ENCODE results near the gene DCUN1D5.

Gene DCUN1D5

GRCh38 chr11:103091801-103092524 is at the start of gene DCUN1D5:
DCUN1D5 (minus strand) TSS chr11:103092160; CDS start chr11:103091872, 288 bp downstream.
- DNase-seq, result peak; percentile 96

DNA sequence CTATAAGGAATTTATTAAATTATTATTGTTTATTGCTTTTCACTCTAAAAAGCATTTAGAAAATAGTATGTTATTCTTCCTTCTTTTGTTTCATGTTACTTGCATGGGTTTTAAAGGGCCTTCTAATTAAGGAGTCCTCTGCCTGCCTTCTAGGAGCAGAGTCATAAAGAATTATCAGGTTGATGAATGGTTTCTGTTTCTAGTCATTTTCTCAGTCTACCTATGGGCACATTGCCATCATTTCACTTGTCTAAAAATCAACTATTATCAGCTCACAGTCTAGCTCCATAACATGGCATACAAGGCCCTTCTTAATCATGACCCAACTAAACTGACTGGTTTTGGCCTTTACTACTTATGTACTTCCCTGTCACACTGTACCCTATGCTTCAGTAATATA is 33.5 kb upstream of the DCUN1D5 start:
- no peak for DNase-seq

GRCh38 chr11:103114836-103115235 is 22.9 kb upstream of the DCUN1D5 start:
- no peak for DNase-seq

- no peak for DNase-seq
Observed at GRCh38 chr11:103112364-103112763, 20.4 kb upstream of the DCUN1D5 start.

GRCh38 chr11:103111400-103111799 is 19.4 kb upstream of the DCUN1D5 start:
- DNase-seq, result no peak

- no peak for DNase-seq
Observed at GRCh38 chr11:103110391-103110790, 18.4 kb upstream of the DCUN1D5 start.

- no peak for DNase-seq
Observed at GRCh38 chr11:103109818-103110388, 17.9 kb upstream of the DCUN1D5 start.

GRCh38 chr11:103108933-103109817 is 17.2 kb upstream of the DCUN1D5 start, which contains the start of gene DYNC2H1:
DYNC2H1 (plus strand) TSS chr11:103109426; CDS start chr11:103109575, 149 bp downstream.
- DNase-seq, result peak; percentile 87 to 89

GRCh38 chr11:103097279-103097678 is 5.3 kb upstream of the DCUN1D5 start:
- DNase-seq, result no peak

GRCh38 chr11:103091064-103091800 is 728 bp downstream of the DCUN1D5 start:
- DNase-seq, result peak; percentile 50 to 59

DNA sequence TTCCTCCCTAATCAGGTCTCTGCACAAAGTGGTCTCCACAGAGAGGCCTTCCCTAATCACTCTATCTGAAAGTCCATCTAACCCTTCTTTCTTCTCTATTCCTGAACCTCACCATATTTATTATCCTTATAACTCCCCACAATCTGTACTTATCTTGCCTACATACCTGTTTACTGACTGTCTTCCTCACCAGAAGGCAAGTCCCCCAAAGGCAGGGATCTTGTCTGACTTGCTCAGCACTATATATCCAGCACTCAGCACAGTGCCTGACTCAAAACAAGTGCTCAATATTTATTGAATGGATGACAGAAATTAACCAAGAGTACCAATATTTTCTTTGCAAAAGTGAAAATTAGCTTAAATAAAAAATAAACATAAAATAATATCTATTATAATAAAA is 5.5 kb downstream of the DCUN1D5 start:
- no peak for DNase-seq

DNA sequence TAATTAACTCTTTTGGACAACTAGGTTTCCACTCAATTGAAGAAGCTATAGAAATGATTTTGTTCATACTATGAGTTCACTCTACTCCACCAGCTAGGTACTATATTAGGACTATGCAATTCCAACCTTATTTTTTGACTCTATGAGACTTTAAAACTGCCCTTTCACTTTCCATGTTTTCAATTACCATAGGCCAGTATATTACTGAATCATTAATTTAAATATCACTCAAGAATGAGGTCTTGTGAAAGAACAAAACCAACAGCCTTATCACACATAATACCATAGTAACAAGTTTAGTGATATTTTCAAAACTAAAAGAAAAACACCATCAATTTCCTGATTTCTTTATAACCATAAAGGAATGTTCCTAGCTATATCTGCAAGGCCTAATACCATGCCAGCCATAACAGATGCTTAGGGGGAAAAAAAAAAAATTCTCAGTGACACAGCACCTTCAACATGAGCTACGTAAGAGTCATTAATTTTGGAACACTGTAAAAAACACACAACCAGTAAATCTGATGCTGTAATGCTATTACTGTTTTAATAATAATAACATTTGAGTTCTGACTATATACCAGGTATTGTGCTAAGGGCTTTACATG is 6.1 kb downstream of the DCUN1D5 start:
- DNase-seq, result no peak

DNA sequence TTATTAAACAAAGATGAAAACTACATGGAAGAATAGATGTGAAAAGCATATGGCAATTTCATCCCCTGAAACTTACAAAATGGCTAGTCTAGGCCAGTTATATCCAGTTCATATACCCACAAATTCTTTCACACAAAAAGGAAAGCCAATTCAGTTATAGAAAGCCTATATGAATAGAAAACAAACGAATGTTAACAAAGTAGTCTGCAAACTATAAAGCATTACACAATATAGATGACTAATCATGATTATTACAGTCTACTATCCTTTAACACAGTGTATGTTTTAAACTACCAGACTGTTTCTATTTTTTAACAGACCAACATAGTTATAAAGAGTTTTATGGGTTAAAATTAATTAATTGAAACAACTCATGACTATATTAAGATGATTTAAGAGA is 12.1 kb downstream of the DCUN1D5 start:
- no peak for DNase-seq

DNA sequence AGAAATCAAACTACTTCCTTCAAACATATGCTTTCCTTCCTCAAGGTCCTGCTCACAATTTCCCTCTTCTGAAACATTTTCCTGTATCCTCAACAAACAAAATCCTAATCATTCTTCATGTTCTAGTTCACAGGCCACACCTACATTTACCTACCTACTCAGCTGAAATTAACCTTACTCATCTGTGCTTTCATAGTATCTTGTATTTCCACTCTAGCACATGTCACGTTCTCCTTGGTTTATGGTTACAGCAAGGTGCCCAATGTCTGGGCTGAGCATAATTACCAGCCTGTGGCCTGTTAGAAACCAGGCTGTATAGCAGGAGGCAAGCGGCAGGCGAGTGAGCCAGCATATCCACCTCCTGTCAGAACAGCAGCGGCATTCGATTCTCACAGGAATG is 13.2 kb downstream of the DCUN1D5 start:
- DNase-seq, result no peak

GRCh38 chr11:103077554-103077953 is 14.4 kb downstream of the DCUN1D5 start:
- no peak for DNase-seq

- no peak for DNase-seq
Observed at GRCh38 chr11:103076361-103076760, 15.6 kb downstream of the DCUN1D5 start.

- no peak for DNase-seq
Observed at GRCh38 chr11:103071008-103071407, 21.0 kb downstream of the DCUN1D5 start.

DNA sequence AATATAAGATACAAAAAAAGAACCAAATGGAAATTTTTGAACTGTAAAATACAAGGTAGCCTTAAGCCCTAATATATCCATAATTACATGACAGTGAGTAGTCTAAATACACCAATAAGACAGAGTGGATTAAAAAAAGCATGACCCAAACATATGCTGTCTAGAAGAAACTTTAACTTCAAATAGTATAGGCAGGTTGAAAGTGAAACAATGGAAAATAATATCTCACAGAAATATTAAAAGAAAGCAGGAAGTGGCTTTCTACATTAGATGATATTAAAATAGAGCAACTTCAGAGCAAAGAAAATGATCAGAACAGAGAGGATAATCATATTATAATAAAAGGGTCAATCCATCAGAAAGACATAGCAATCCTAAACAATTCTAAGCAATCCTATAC is 21.8 kb downstream of the DCUN1D5 start:
- no peak for DNase-seq

DNA sequence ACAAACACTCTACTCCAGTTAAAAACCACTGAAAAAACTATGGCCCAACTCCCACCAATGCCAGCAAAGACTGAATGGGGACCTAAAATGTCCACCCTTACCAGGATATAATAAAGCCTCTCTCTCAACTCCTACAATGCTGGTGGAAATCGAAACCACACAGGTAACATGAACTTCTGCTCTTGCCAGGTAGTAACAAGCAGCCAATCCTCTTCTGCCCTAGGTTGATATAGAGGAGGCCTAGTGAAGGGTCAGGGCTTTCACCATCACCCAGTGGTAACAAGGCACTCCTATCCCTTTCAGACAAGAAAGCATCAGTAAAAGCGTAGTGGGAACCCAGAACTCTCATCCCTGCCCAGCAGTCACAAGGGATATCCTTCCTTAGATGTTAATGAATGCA is 22.6 kb downstream of the DCUN1D5 start:
- DNase-seq, result no peak

- no peak for DNase-seq
Observed at GRCh38 chr11:103067118-103067517, 24.8 kb downstream of the DCUN1D5 start.

GRCh38 chr11:103061656-103062055 is 30.3 kb downstream of the DCUN1D5 start:
- DNase-seq, result no peak

GRCh38 chr11:103055221-103055890 is 36.6 kb downstream of the DCUN1D5 start:
- DNase-seq, result no peak

Data from stimulated activated CD4-positive, alpha-beta T cell treated with anti-CD3 and anti-CD28 coated beads, Interleukin-2, amount 100 ng/mL, for 24 hours (primary cell).